ENCODE results near the gene PPP3CA.

- TF ChIP-seq CTCF (IDR thresholded peaks at IDR 0.05; ENCODE audit: control extremely low read depth in 1 of 3, insufficient read depth in 1 of 3, low read depth in 1 of 3, low read length in 3 of 3): no peak
- TF ChIP-seq GTF2F1 (IDR thresholded peaks at IDR 0.05; ENCODE audit: borderline replicate concordance, low read depth, low read length): no peak
- no peak for TF ChIP-seq POLR2A (IDR thresholded peaks at IDR 0.05; ENCODE audit: control extremely low read depth in 1 of 2, low read depth in 2 of 2, low read length in 2 of 2)
- no peak for TF ChIP-seq POLR2AphosphoS5 (IDR thresholded peaks at IDR 0.05; ENCODE audit: low read depth, low read length)
- no peak for TF ChIP-seq USF2 (IDR thresholded peaks at IDR 0.05; ENCODE audit: low read length)
- no peak for TF ChIP-seq NANOG (IDR thresholded peaks at IDR 0.05; ENCODE audit: insufficient read depth, low read depth, low read length, poor library complexity, severe bottlenecking)
- TF ChIP-seq EP300 (IDR thresholded peaks at IDR 0.05; ENCODE audit: borderline replicate concordance in 1 of 2, low read depth in 2 of 2, low read length in 2 of 2): no peak
- no peak for TF ChIP-seq JUN (IDR thresholded peaks at IDR 0.05; ENCODE audit: low read depth, low read length)
- TF ChIP-seq ATF3 (IDR thresholded peaks at IDR 0.05; ENCODE audit: insufficient read depth, low read depth, low read length): no peak
- TF ChIP-seq EZH2 (IDR thresholded peaks at IDR 0.05; ENCODE audit: low read depth, low read length, severe bottlenecking): no peak
- TF ChIP-seq ATF2 (IDR thresholded peaks at IDR 0.05; ENCODE audit: low read length): no peak
- TF ChIP-seq HDAC6 (IDR thresholded peaks at IDR 0.05; ENCODE audit: low read depth, low read length): no peak
- TF ChIP-seq TCF12 (IDR thresholded peaks at IDR 0.05; ENCODE audit: low read depth, low read length): no peak
Observed at GRCh38 chr4:101198682-101199339, 148.5 kb downstream of the PPP3CA start.

All from H1 (cell line).